ENCODE results near the gene LIN37.

- TF ChIP-seq, protein P1, sequence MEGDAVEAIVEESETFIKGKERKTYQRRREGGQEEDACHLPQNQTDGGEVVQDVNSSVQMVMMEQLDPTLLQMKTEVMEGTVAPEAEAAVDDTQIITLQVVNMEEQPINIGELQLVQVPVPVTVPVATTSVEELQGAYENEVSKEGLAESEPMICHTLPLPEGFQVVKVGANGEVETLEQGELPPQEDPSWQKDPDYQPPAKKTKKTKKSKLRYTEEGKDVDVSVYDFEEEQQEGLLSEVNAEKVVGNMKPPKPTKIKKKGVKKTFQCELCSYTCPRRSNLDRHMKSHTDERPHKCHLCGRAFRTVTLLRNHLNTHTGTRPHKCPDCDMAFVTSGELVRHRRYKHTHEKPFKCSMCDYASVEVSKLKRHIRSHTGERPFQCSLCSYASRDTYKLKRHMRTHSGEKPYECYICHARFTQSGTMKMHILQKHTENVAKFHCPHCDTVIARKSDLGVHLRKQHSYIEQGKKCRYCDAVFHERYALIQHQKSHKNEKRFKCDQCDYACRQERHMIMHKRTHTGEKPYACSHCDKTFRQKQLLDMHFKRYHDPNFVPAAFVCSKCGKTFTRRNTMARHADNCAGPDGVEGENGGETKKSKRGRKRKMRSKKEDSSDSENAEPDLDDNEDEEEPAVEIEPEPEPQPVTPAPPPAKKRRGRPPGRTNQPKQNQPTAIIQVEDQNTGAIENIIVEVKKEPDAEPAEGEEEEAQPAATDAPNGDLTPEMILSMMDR (IDR thresholded peaks at IDR 0.05), result peak; percentile 50 to 70 (median 51)
- TF ChIP-seq EP300 (IDR thresholded peaks at IDR 0.05), result no peak
Measured at GRCh38 chr19:35744430-35745327, 3.7 kb upstream of the LIN37 start.

All from esophagus muscularis mucosa (tissue), 3 donors.